GDM1 (cell line): ENCODE measurements around the gene DEFB128.
"Not testable (repeated sequence)": the region's sequence is repeated elsewhere in the genome, so short reads cannot be mapped to it uniquely, and the experiment has no call there.

Source experiments
- DNase-seq: peaks from one replicate; lab custom pipeline; 2025; lab: John Stamatoyannopoulos, UW

Gene DEFB128

GRCh38 chr20:189611-190010 is at the start of gene DEFB128:
TSS of gene DEFB128 (minus strand) at chr20:189711. CDS start at chr20:189623, 88 bp downstream.
- DNase-seq = no peak

GRCh38 chr20:237929-238328 is 48.4 kb upstream of the DEFB128 start:
- peak; percentile 1 for DNase-seq

GRCh38 chr20:237489-237888 is 48.0 kb upstream of the DEFB128 start:
- peak; percentile 80 for DNase-seq

- DNase-seq = peak; percentile 6
Observed at GRCh38 chr20:235891-236290, 46.4 kb upstream of the DEFB128 start.

- peak; percentile 63 for DNase-seq
Observed at GRCh38 chr20:227439-228105, 38.1 kb upstream of the DEFB128 start.

- DNase-seq = no peak
Observed at GRCh38 chr20:226958-227357, 37.4 kb upstream of the DEFB128 start, which contains the start of gene DEFB129. TSS of gene DEFB129 (plus strand) at chr20:227258. CDS start at chr20:227289, 31 bp downstream.

GRCh38 chr20:225879-226278 is 36.4 kb upstream of the DEFB128 start:
- DNase-seq = not testable (repeated sequence)

GRCh38 chr20:221258-221830 is 31.8 kb upstream of the DEFB128 start:
- DNase-seq = no peak

- DNase-seq = peak; percentile 13
Observed at GRCh38 chr20:219290-220115, 30.0 kb upstream of the DEFB128 start.

GRCh38 chr20:217266-217665 is 27.8 kb upstream of the DEFB128 start:
- no peak for DNase-seq

- no peak for DNase-seq
Observed at GRCh38 chr20:215796-216195, 26.3 kb upstream of the DEFB128 start.

- DNase-seq = no peak
Observed at GRCh38 chr20:214383-214782, 24.9 kb upstream of the DEFB128 start.

GRCh38 chr20:210809-211502 is 21.4 kb upstream of the DEFB128 start:
- no peak for DNase-seq

GRCh38 chr20:208942-209566 is 19.5 kb upstream of the DEFB128 start:
- peak; percentile 38 for DNase-seq

- not testable (repeated sequence) for DNase-seq
Observed at GRCh38 chr20:203630-204029, 14.1 kb upstream of the DEFB128 start.

- peak; percentile 4 for DNase-seq
Observed at GRCh38 chr20:199996-200395, 10.5 kb upstream of the DEFB128 start.

GRCh38 chr20:198225-198624 is 8.7 kb upstream of the DEFB128 start:
- DNase-seq = no peak

GRCh38 chr20:187733-188132 is 1.8 kb downstream of the DEFB128 start:
- no peak for DNase-seq

GRCh38 chr20:184288-184687 is 5.2 kb downstream of the DEFB128 start:
- no peak for DNase-seq

GRCh38 chr20:168876-169275 is 20.6 kb downstream of the DEFB128 start:
- no peak for DNase-seq

GRCh38 chr20:164618-165017 is 24.9 kb downstream of the DEFB128 start:
- DNase-seq = no peak

GRCh38 chr20:157154-157553 is 32.4 kb downstream of the DEFB128 start, which contains the start of gene DEFB127:
TSS of gene DEFB127 (plus strand) at chr20:157454. CDS start at chr20:157545, 91 bp downstream.
- no peak for DNase-seq
